SK-N-SH treated with all-trans-retinoic acid at 6 μM for 48 hours (cell line): ENCODE measurements around the gene GGTA1.
A peak's percentile ranks its signal among the peaks of the same experiment; 100 is the strongest.

ENCODE experiments used
- ATAC-seq: fragments of 200-7000 bp; cut with Tn5 transposase; 3 replicates; pipeline ENCODE4 v1.9.1; 2020; ENCODE audit warnings: mild to moderate bottlenecking, moderate library complexity
- ARNTL ChIP-seq: fragments of 450-650 bp; formaldehyde crosslinking; IDR thresholded peaks from 2 replicates; pipeline ENCODE4 v1.5.0; 2020; ENCODE audit warnings: low read depth, mild to moderate bottlenecking, moderate library complexity, borderline replicate concordance
- BACH2 ChIP-seq: fragments of 250-450 bp; sonication (Bioruptor Pico); IDR thresholded peaks from 2 replicates; pipeline ENCODE4 v1.9.0; 2021; ENCODE audit warnings: mild to moderate bottlenecking, borderline replicate concordance
- CSDC2 ChIP-seq: fragments of 250-450 bp; sonication (Bioruptor Pico); IDR thresholded peaks from 2 replicates; pipeline ENCODE4 v1.5.0; 2020; ENCODE audit warnings: mild to moderate bottlenecking, moderate library complexity
- ESRRG ChIP-seq: fragments of 250-450 bp; sonication (Bioruptor Pico); IDR thresholded peaks from 2 replicates; pipeline ENCODE4 v1.6.1; 2021; ENCODE audit warnings: mild to moderate bottlenecking
- GLIS3 ChIP-seq: fragments of 250-450 bp; sonication (Bioruptor Pico); IDR thresholded peaks from 2 replicates; pipeline ENCODE4 v1.5.0; 2020; ENCODE audit warnings: mild to moderate bottlenecking, moderate library complexity
- ISL1 ChIP-seq: fragments of 250-450 bp; sonication (Bioruptor Pico); IDR thresholded peaks from 2 replicates; pipeline ENCODE4 v2.1.2; 2022; ENCODE audit warnings: mild to moderate bottlenecking, moderate library complexity
- PPARA ChIP-seq: fragments of 250-450 bp; sonication (Bioruptor Pico); IDR thresholded peaks from 2 replicates; pipeline ENCODE4 v1.5.0; 2020; ENCODE audit warnings: mild to moderate bottlenecking, borderline replicate concordance
- RARB ChIP-seq: fragments of 250-450 bp; sonication (Bioruptor Pico); IDR thresholded peaks from 2 replicates; pipeline ENCODE4 v1.8.0; 2021; ENCODE audit warnings: mild to moderate bottlenecking, moderate library complexity
- SNAI2 ChIP-seq: fragments of 250-450 bp; sonication (Bioruptor Pico); IDR thresholded peaks from 2 replicates; pipeline ENCODE4 v1.5.0; 2020; ENCODE audit warnings: mild to moderate bottlenecking, moderate library complexity
- TCF4 ChIP-seq: fragments of 250-450 bp; sonication (Bioruptor Pico); IDR thresholded peaks from 2 replicates; pipeline ENCODE4 v1.8.0; 2021; ENCODE audit warnings: mild to moderate bottlenecking, moderate library complexity, borderline replicate concordance
- TOX ChIP-seq: fragments of 250-450 bp; sonication (Bioruptor Pico); IDR thresholded peaks from 2 replicates; pipeline ENCODE4 v1.8.0; 2021; ENCODE audit warnings: mild to moderate bottlenecking, moderate library complexity, borderline replicate concordance
- ZC3H10 ChIP-seq: fragments of 250-450 bp; sonication (Bioruptor Pico); IDR thresholded peaks from 2 replicates; pipeline ENCODE4 v1.5.1; 2021; ENCODE audit warnings: mild to moderate bottlenecking, moderate library complexity
- ZFP3 ChIP-seq: fragments of 250-450 bp; sonication (Bioruptor Pico); IDR thresholded peaks from 2 replicates; pipeline ENCODE4 v1.5.0; 2020; ENCODE audit warnings: mild to moderate bottlenecking, moderate library complexity
- ZNF565 ChIP-seq: fragments of 450-650 bp; formaldehyde crosslinking; conservative IDR thresholded peaks from 2 replicates; pipeline ENCODE4 v1.5.0; 2020; ENCODE audit warnings: low read depth, mild to moderate bottlenecking, moderate library complexity
- ZNF70 ChIP-seq: fragments of 450-650 bp; formaldehyde crosslinking; IDR thresholded peaks from 2 replicates; pipeline ENCODE4 v1.5.0; 2020; ENCODE audit warnings: mild to moderate bottlenecking, moderate library complexity
- TF ChIP-seq, protein P1 (sequence below): fragments of 250-450 bp; sonication (Bioruptor Pico); IDR thresholded peaks from 2 replicates; pipeline ENCODE4 v1.5.1; 2021; ENCODE audit warnings: mild to moderate bottlenecking, moderate library complexity
- TF ChIP-seq, protein P2 (sequence below): fragments of 250-450 bp; sonication (Bioruptor Pico); IDR thresholded peaks from 2 replicates; pipeline ENCODE4 v1.8.0; 2020; ENCODE audit warnings: mild to moderate bottlenecking, moderate library complexity, borderline replicate concordance
- TF ChIP-seq, protein P3 (sequence below): fragments of 250-450 bp; sonication (Bioruptor Pico); IDR thresholded peaks from 2 replicates; pipeline ENCODE4 v1.5.1; 2020; ENCODE audit warnings: low read depth, mild to moderate bottlenecking, moderate library complexity
- TF ChIP-seq, protein P4 (sequence below): fragments of 250-450 bp; sonication (Bioruptor Pico); IDR thresholded peaks from 2 replicates; pipeline ENCODE4 v1.5.0; 2020; ENCODE audit warnings: mild to moderate bottlenecking, moderate library complexity
- TF ChIP-seq, protein P5 (sequence below): fragments of 250-450 bp; sonication (Bioruptor Pico); IDR thresholded peaks from 2 replicates; pipeline ENCODE4 v1.8.0; 2021; ENCODE audit warnings: low read depth, mild to moderate bottlenecking, moderate library complexity, borderline replicate concordance

Gene GGTA1

DNA sequence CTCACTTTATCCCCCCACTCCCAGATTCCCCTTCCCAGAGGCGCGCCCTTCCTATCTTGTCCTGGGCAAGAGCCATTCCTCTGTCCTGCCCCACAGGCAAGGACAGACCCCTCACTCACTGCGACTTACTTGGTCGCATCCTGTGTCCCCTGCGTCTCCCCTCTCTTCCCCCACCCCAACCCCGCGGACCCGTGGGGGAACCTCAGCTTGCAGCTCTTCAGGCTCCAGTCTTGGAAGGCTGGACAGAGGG is 542 bp downstream of the GGTA1 start:
- TF ChIP-seq ZNF70 (no peak), ZFP3 (no peak), GLIS3 (CRISPR knock-in tag) (no peak), PPARA (CRISPR knock-in tag) (no peak)
- TF ChIP-seq, protein P1, sequence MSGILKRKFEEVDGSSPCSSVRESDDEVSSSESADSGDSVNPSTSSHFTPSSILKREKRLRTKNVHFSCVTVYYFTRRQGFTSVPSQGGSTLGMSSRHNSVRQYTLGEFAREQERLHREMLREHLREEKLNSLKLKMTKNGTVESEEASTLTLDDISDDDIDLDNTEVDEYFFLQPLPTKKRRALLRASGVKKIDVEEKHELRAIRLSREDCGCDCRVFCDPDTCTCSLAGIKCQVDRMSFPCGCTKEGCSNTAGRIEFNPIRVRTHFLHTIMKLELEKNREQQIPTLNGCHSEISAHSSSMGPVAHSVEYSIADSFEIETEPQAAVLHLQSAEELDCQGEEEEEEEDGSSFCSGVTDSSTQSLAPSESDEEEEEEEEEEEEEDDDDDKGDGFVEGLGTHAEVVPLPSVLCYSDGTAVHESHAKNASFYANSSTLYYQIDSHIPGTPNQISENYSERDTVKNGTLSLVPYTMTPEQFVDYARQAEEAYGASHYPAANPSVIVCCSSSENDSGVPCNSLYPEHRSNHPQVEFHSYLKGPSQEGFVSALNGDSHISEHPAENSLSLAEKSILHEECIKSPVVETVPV (CRISPR knock-in tag), result no peak
- TF ChIP-seq, protein P2, sequence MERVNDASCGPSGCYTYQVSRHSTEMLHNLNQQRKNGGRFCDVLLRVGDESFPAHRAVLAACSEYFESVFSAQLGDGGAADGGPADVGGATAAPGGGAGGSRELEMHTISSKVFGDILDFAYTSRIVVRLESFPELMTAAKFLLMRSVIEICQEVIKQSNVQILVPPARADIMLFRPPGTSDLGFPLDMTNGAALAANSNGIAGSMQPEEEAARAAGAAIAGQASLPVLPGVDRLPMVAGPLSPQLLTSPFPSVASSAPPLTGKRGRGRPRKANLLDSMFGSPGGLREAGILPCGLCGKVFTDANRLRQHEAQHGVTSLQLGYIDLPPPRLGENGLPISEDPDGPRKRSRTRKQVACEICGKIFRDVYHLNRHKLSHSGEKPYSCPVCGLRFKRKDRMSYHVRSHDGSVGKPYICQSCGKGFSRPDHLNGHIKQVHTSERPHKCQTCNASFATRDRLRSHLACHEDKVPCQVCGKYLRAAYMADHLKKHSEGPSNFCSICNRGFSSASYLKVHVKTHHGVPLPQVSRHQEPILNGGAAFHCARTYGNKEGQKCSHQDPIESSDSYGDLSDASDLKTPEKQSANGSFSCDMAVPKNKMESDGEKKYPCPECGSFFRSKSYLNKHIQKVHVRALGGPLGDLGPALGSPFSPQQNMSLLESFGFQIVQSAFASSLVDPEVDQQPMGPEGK, result no peak
- TF ChIP-seq, protein P3, sequence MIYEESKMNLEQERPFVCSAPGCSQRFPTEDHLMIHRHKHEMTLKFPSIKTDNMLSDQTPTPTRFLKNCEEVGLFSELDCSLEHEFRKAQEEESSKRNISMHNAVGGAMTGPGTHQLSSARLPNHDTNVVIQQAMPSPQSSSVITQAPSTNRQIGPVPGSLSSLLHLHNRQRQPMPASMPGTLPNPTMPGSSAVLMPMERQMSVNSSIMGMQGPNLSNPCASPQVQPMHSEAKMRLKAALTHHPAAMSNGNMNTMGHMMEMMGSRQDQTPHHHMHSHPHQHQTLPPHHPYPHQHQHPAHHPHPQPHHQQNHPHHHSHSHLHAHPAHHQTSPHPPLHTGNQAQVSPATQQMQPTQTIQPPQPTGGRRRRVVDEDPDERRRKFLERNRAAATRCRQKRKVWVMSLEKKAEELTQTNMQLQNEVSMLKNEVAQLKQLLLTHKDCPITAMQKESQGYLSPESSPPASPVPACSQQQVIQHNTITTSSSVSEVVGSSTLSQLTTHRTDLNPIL (CRISPR knock-in tag), result no peak
- ATAC-seq, result peak; percentile 8; the same call in 2 of the 3 replicates

DNA sequence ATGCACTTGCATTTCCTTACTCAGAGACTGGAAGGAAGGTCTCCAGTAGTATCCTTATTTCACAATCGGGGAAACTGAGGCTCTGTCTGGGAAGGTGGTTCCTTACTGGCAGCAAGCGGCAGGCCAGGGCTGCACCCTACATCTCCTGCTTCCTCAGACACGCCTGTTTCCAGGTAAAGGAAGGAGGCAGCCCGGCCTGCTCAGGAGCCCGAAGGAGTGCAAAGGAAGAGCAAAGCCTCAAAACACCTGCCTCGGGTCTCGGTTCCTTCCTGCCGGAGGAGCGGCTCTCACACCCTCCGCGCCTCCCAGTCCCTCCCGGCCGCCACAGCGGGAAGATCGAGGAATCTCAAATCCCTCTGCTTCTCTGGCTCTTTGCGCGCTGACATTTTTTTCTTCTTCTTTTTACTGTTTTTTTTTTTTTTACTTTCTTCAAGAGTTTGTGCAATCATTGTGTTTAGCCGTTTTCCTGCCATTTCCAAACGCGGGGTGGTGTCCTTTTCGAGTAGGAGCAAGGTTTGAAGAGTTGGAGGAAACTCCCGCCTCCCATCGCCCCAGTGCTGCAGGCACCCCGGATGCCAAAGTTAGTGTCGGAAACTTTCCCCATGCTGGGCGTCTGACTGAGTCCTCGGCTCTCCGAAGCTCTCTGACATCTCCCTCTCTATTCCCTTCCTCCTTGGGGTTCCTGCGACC is 1.0 kb downstream of the GGTA1 start:
- ATAC-seq, result peak; percentile 51

More for the DNA sequence above, 1.0 kb downstream of the GGTA1 start:
- TF ChIP-seq ZNF565 (CRISPR knock-in tag), result no peak
- no peak for TF ChIP-seq RARB (CRISPR knock-in tag)
- TF ChIP-seq, protein P4, sequence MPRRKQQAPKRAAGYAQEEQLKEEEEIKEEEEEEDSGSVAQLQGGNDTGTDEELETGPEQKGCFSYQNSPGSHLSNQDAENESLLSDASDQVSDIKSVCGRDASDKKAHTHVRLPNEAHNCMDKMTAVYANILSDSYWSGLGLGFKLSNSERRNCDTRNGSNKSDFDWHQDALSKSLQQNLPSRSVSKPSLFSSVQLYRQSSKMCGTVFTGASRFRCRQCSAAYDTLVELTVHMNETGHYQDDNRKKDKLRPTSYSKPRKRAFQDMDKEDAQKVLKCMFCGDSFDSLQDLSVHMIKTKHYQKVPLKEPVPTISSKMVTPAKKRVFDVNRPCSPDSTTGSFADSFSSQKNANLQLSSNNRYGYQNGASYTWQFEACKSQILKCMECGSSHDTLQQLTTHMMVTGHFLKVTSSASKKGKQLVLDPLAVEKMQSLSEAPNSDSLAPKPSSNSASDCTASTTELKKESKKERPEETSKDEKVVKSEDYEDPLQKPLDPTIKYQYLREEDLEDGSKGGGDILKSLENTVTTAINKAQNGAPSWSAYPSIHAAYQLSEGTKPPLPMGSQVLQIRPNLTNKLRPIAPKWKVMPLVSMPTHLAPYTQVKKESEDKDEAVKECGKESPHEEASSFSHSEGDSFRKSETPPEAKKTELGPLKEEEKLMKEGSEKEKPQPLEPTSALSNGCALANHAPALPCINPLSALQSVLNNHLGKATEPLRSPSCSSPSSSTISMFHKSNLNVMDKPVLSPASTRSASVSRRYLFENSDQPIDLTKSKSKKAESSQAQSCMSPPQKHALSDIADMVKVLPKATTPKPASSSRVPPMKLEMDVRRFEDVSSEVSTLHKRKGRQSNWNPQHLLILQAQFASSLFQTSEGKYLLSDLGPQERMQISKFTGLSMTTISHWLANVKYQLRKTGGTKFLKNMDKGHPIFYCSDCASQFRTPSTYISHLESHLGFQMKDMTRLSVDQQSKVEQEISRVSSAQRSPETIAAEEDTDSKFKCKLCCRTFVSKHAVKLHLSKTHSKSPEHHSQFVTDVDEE, result no peak
- TF ChIP-seq, protein P5, sequence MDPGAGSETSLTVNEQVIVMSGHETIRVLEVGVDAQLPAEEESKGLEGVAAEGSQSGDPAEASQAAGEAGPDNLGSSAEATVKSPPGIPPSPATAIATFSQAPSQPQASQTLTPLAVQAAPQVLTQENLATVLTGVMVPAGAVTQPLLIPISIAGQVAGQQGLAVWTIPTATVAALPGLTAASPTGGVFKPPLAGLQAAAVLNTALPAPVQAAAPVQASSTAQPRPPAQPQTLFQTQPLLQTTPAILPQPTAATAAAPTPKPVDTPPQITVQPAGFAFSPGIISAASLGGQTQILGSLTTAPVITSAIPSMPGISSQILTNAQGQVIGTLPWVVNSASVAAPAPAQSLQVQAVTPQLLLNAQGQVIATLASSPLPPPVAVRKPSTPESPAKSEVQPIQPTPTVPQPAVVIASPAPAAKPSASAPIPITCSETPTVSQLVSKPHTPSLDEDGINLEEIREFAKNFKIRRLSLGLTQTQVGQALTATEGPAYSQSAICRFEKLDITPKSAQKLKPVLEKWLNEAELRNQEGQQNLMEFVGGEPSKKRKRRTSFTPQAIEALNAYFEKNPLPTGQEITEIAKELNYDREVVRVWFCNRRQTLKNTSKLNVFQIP, result no peak
- no peak for TF ChIP-seq ARNTL (CRISPR knock-in tag)
- TF ChIP-seq, protein P2, result no peak
- no peak for TF ChIP-seq ZNF70
- no peak for TF ChIP-seq ESRRG
- TF ChIP-seq, protein P1 (CRISPR knock-in tag), result no peak
- no peak for TF ChIP-seq TOX (CRISPR knock-in tag)
- no peak for TF ChIP-seq SNAI2 (CRISPR knock-in tag)
- no peak for TF ChIP-seq CSDC2 (CRISPR knock-in tag)
- TF ChIP-seq ISL1 (CRISPR knock-in tag), result no peak
- TF ChIP-seq BACH2 (CRISPR knock-in tag), result no peak
- TF ChIP-seq, protein P3 (CRISPR knock-in tag), result no peak
- TF ChIP-seq ZFP3, result no peak
- TF ChIP-seq GLIS3 (CRISPR knock-in tag), result no peak
- no peak for TF ChIP-seq PPARA (CRISPR knock-in tag)
- TF ChIP-seq ZC3H10 (CRISPR knock-in tag), result no peak
- TF ChIP-seq TCF4, result no peak
